Neural cell (in vitro differentiated cells): ENCODE data around the gene FAM170B. TPM values are rescaled to one million over a fixed set of nuclear protein-coding genes. Genes with fewer than 3 reads are reported as not detected.

Experiments
- H2AFZ ChIP-seq: fragments of 200-600, 300-800 bp; sonication (generic), shearing (Covaris generic); 2 replicates; pipeline ENCODE4 v1.6.0; 2014; ENCODE audit warnings: low read depth, mild to moderate bottlenecking, antibody characterized with exemption, low read length, moderate library complexity
- H3F3A ChIP-seq: fragments of 200-600 bp; shearing (Covaris generic); 2 replicates; pipeline ENCODE4 v1.6.1; 2016; ENCODE audit warnings: mild to moderate bottlenecking, moderate library complexity, mixed read lengths, antibody characterized with exemption, low read length; ENCODE audit not compliant: insufficient read depth, poor library complexity, severe bottlenecking
- H3K27ac ChIP-seq: fragments of 200-600, 300-800 bp; sonication (generic), shearing (Covaris generic); 2 replicates; pipeline ENCODE4 v1.5.1; 2014; ENCODE audit warnings: mild to moderate bottlenecking, low read length, moderate library complexity
- H3K27me3 ChIP-seq: fragments of 300-800, 200-600 bp; sonication (generic), shearing (Covaris generic); 2 replicates; pipeline ENCODE4 v1.6.0; 2014; ENCODE audit warnings: mild to moderate bottlenecking, low read depth, low read length, moderate library complexity; ENCODE audit not compliant: insufficient read depth
- H3K36me3 ChIP-seq: fragments of 300-800, 200-600 bp; sonication (generic), shearing (Covaris generic); 2 replicates; pipeline ENCODE4 v1.5.1; 2014; ENCODE audit warnings: mild to moderate bottlenecking, antibody characterized with exemption, low read length, moderate library complexity; ENCODE audit not compliant: insufficient read depth
- H3K4me2 ChIP-seq: fragments of 300-800, 200-600 bp; sonication (generic), shearing (Covaris generic); 2 replicates; pipeline ENCODE4 v1.6.0; 2014; ENCODE audit warnings: mild to moderate bottlenecking, low read length
- H3K4me3 ChIP-seq: fragments of 300-800, 200-600 bp; sonication (generic), shearing (Covaris generic); 2 replicates; pipeline ENCODE4 v1.5.1; 2014; ENCODE audit warnings: mild to moderate bottlenecking, low read length, moderate library complexity
- H3K79me2 ChIP-seq: fragments of 200-600 bp; shearing (Covaris generic); replicated peaks from 2 replicates; pipeline ENCODE4 v1.6.0; 2014; ENCODE audit warnings: mild to moderate bottlenecking, low read length, moderate library complexity; ENCODE audit not compliant: insufficient read depth
- H3K9ac ChIP-seq: fragments of 300-800, 200-600 bp; sonication (generic), shearing (Covaris generic); 2 replicates; pipeline ENCODE4 v1.6.1; 2016; ENCODE audit warnings: mild to moderate bottlenecking, low read length, mixed read lengths
- H3K9me2 ChIP-seq: fragments of 200-600 bp; shearing (Covaris generic); 2 replicates; pipeline ENCODE4 v1.6.1; 2016; ENCODE audit warnings: mild to moderate bottlenecking, low read length, mixed read lengths; ENCODE audit not compliant: insufficient read depth
- H3K9me3 ChIP-seq: fragments of 200-600, 300-800 bp; sonication (generic), shearing (Covaris generic); 2 replicates; pipeline ENCODE4 v1.6.1; 2016; ENCODE audit warnings: mild to moderate bottlenecking, mixed run types, low read length, moderate library complexity, mixed read lengths
- H4K20me1 ChIP-seq: fragments of 200-600 bp; shearing (Covaris generic); 2 replicates; pipeline ENCODE4 v1.6.1; 2016; ENCODE audit warnings: mild to moderate bottlenecking, mixed run types; ENCODE audit not compliant: insufficient read depth
- EP300 ChIP-seq: fragments of 450-650 bp; conservative IDR thresholded peaks from 2 replicates; pipeline ENCODE4 v1.6.1; 2014; ENCODE audit warnings: antibody characterized with exemption, mild to moderate bottlenecking, moderate library complexity; ENCODE audit not compliant: poor library complexity, severe bottlenecking
- EZH2 ChIP-seq: fragments of 200-600, 300-800 bp; shearing (Covaris generic), sonication (generic); IDR thresholded peaks from 2 replicates; pipeline ENCODE4 v1.6.1; 2014; ENCODE audit warnings: antibody characterized with exemption, low read length, borderline replicate concordance, mild to moderate bottlenecking; ENCODE audit not compliant: insufficient read depth, poor library complexity, severe bottlenecking
- MXI1 ChIP-seq: fragments of 450-650 bp; conservative IDR thresholded peaks from 2 replicates; pipeline ENCODE4 v1.6.1; 2014; ENCODE audit warnings: antibody characterized with exemption, mild to moderate bottlenecking; ENCODE audit not compliant: poor library complexity, severe bottlenecking
- POLR2AphosphoS5 ChIP-seq: IDR thresholded peaks from 2 replicates; pipeline ENCODE4 v1.6.1; 2012
- RAD21 ChIP-seq: fragments of 450-650 bp; conservative IDR thresholded peaks from 2 replicates; pipeline ENCODE4 v1.6.1; 2014; ENCODE audit warnings: antibody characterized with exemption, mild to moderate bottlenecking, moderate library complexity
- REST ChIP-seq: IDR thresholded peaks from 2 replicates; pipeline ENCODE4 v1.6.1; 2012; ENCODE audit warnings: borderline replicate concordance
- SMC3 ChIP-seq: fragments of 450-650 bp; conservative IDR thresholded peaks from 2 replicates; pipeline ENCODE4 v1.6.1; 2014; ENCODE audit warnings: antibody characterized with exemption, mild to moderate bottlenecking, moderate library complexity; ENCODE audit not compliant: poor library complexity
- TAF1 ChIP-seq: IDR thresholded peaks from 2 replicates; pipeline ENCODE4 v1.6.1; 2012; ENCODE audit warnings: low read depth
- polyA plus RNA-seq: library from polyadenylated mRNA; depleted of rRNA; stranded (reverse); fragments of >200 nt; gene quantifications from 2 replicates; pipeline ENCODE4 v1.2.3, GENCODE V29; 2014

Gene FAM170B
- polyA plus RNA-seq, 1 donor from 2014 or later: not detected

- H3K79me2 ChIP-seq: no peaks in the 10 kb centered on the region
Measured at GRCh38 chr10:49089152-49089551, 44.7 kb downstream of the FAM170B start.

DNA sequence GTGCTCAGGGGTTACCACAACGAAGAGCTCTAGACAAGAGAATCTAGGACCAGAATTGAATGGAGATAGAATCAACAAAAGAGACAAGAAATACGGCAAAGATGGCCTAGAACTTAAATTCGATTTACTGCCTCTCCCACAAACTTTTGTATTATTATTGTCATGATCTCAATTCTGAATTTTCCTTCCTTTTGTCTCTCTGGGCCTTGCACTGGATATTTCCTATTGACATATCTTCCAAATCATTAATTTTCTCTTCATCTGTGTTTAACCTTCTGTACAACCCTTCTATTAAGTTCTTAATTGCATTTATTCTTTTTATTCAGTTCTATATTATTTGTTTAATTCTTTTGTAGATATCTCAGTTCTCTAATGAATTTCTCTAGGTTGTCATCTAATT is 46.9 kb downstream of the FAM170B start:
- H3K36me3 ChIP-seq: no peaks in the 10 kb centered on the region
- TF ChIP-seq REST (no peak), MXI1 (no peak), RAD21 (no peak), POLR2AphosphoS5 (no peak), EZH2 (no peak), EP300 (no peak), SMC3 (no peak)
- H3K9me3 ChIP-seq: no peaks in the 10 kb centered on the region
- no peaks in the 10 kb centered on the region for H3K27me3 ChIP-seq
- no peak overlapping the region for H3K4me3 ChIP-seq
- H3K79me2 ChIP-seq: no peaks in the 10 kb centered on the region
- no peak overlapping the region for H3K27ac ChIP-seq
- H3F3A ChIP-seq: no peaks in the 10 kb centered on the region
- H2AFZ ChIP-seq: no peak overlapping the region
- no peaks in the 10 kb centered on the region for H3K9me2 ChIP-seq
- H4K20me1 ChIP-seq: no peaks in the 10 kb centered on the region
- no peak overlapping the region for H3K4me2 ChIP-seq
- no peak overlapping the region for H3K9ac ChIP-seq

More at GRCh38 chr10:49089152-49089551, 44.7 kb downstream of the FAM170B start:
- no peaks in the 10 kb centered on the region for H3K9me2 ChIP-seq
- no peak for TF ChIP-seq REST
- TF ChIP-seq TAF1: no peak
- no peak for TF ChIP-seq EP300
- no peak for TF ChIP-seq POLR2AphosphoS5
- TF ChIP-seq RAD21: no peak
- no peak for TF ChIP-seq SMC3
- H3K9ac ChIP-seq: no peak overlapping the region
- H3K27me3 ChIP-seq: no peaks in the 10 kb centered on the region
- no peaks in the 10 kb centered on the region for H3K36me3 ChIP-seq
- no peaks in the 10 kb centered on the region for H3K9me3 ChIP-seq
- H3K4me3 ChIP-seq: no peak overlapping the region
- H2AFZ ChIP-seq: no peak overlapping the region
- H4K20me1 ChIP-seq: no peaks in the 10 kb centered on the region
- H3F3A ChIP-seq: no peaks in the 10 kb centered on the region
- H3K4me2 ChIP-seq: no peak overlapping the region
- H3K27ac ChIP-seq: no peak overlapping the region
